Kidney epithelial cell (primary cell): ENCODE measurements around the gene GAREM1. TPM values are rescaled to one million over a fixed set of nuclear protein-coding genes. Genes with fewer than 3 reads are reported as not detected.

ENCODE experiments used
- DNase-seq: peaks from one replicate; pipeline ENCODE4 v3.0.0-alpha.2; 2010; ENCODE audit warnings: low read depth
- H3K27me3 ChIP-seq: 2 replicates; pipeline ENCODE4 v1.6.0; 2011; ENCODE audit warnings: low read length; ENCODE audit not compliant: control insufficient read depth, insufficient read depth
- H3K36me3 ChIP-seq: 2 replicates; pipeline ENCODE4 v1.5.1; 2011; ENCODE audit warnings: low read length; ENCODE audit not compliant: control insufficient read depth, insufficient read depth
- H3K4me3 ChIP-seq: 2 replicates; pipeline ENCODE4 v1.5.1; 2011; ENCODE audit warnings: low read depth, mild to moderate bottlenecking, control low read depth, low read length
- CTCF ChIP-seq: IDR thresholded peaks from 2 replicates; pipeline ENCODE4 v1.5.1; 2011; ENCODE audit warnings: mild to moderate bottlenecking, moderate library complexity, low read length, control low read depth, inconsistent platforms; ENCODE audit not compliant: insufficient read depth, poor library complexity, severe bottlenecking
- total RNA-seq: library from RNA; depleted of rRNA; stranded (reverse); fragments of >200 nt; gene quantifications from 2 replicates; pipeline ENCODE4 v1.2.3, GENCODE V29; 2015

The GAREM1 gene
- total RNA-seq, 1 donor from 2014 or later: 2.9 TPM

GRCh38 chr18:32213693-32214092 lies 257.0 kb downstream of the GAREM1 start:
- Histone ChIP-seq H3K36me3 (no peaks in the 10 kb centered on the region), H3K4me3 (no peak overlapping the region), H3K27me3 (no peaks in the 10 kb centered on the region)
- TF ChIP-seq CTCF: no peak
- no peak for DNase-seq
